ENCODE measurements around the gene SCGB1C2.
A peak's percentile ranks its signal among the peaks of the same experiment; 100 is the strongest.

SCGB1C2 gene

DNA sequence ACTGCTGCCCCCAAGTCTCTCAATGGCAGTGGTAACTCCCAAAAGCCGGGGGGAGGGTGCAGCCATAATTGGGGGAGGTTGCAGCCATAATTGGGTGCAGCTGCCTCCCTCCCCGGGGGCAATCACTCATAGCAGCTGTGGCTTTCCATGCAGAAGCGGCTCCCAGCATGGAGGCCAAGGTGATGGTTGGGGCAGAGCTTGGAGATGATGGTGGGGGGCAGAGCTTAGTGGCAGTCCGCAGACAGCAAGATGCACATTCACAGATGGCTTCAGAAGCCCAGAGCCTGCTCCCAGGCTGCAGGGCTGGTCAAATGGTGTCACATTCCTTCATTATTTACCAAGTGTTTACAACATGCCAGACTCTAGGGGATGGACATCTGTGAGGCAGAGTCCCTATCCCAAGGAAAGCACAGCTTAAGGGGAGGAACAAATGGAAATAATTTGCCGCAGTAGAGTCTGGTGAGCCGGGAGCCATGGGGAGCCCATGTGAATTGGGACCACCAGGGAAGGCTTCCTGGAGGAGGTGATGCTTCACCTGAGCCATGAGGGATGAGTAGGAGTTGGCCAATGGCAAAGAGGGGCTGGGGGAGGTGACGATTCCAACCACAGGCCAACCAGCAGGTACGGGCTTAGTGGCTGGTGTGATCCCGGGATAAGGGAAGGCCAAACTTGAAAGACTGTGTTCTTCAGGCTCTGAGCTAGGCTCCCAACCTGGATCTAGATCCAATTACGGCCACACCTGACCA is 36.0 kb downstream of the SCGB1C2 start:
- no peak for DNase-seq

DNA sequence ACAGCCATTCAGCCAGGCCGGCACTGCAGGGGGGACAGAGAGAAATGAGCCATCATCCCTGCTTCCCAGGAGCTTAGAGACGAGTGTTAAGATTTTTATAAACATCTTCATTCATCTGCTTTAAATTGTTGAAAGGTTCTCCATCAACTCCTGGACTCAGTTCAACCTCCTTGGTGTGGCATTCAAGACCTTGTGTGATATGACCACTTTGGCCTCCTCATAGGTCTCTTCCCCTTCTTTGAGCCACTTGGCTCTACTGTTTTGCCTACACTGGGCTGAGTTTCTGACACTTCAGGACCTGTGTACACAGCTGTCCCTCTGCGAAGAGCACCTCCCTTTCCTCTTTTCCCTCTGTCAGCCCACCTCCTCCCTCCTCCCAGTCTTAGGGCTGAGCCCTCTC is 39.8 kb downstream of the SCGB1C2 start:
- DNase-seq, result no peak

DNA sequence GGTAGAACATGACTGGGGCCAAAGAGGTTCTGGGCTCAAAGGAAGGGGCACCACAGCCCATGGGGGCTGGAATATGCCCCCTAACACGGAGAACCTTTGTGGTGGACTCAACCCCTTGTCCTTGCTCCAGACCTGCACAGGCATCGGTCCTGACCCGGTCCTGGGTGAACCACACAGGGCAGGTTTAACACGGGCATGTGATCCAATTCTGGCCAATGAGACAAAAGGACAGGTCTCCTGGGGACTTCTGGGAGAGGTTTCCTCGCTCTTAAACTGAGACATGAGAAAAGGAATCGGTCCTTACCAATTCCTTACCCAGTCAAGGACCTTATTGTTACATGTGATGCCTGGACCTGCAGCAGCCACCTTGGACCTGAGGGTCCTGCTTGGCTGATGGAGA is 40.4 kb downstream of the SCGB1C2 start:
- no peak for DNase-seq

DNA sequence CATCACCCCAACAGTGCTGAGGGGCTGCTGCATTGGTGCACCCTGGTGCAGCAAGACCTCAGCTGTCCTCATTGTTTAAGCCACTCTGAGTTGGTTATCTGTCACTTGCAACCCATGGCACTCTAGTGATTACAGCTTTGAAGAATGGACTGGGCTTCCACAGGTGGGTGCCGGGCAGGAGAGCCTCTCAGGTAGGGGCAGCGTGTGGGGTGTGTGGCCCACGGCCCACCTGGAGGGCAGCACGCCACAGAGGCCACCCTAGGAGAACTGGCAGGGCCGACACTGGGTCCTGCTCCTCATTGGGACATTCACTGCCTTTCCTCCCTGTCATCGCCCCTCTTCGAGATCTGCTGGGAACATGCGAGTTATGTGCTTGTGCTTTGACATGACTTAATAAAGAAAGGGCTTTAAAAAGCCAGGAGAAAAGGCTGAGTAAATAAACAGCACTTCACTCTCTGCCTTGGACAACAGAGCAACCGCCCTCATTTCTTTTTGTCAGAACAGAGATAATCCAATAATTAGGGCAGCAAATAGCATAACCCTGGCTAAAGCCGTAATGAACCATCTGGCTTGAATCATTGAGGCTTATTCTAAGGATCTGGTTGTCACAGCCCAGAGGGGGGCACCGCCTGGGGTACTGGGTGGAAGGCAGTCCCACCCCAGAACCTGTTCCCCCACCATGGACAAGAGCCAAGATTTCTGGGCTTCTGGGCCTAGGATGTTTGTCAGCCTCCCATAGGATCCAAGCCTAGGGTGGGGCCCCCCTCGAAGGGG is 41.1 kb downstream of the SCGB1C2 start:
- no peak for DNase-seq

DNA sequence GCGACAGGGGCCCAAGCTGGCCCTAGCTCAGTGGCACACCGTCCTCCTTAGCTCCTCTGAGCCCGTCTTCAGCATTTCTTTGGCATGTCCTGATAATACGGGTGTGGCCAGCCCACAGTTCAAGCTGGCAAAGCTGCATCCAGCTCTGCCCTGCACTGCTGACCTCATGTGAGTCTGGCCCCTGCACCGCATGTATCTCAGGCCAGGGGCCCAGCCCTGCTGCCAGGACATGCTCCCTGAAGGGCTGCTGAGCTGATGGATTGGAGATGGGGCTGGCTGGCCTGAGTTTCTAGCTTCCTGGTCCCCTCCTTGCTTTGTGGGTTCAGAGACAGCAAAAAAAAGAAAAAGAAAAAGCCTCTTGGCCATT is 41.7 kb downstream of the SCGB1C2 start:
- DNase-seq, result no peak

DNA sequence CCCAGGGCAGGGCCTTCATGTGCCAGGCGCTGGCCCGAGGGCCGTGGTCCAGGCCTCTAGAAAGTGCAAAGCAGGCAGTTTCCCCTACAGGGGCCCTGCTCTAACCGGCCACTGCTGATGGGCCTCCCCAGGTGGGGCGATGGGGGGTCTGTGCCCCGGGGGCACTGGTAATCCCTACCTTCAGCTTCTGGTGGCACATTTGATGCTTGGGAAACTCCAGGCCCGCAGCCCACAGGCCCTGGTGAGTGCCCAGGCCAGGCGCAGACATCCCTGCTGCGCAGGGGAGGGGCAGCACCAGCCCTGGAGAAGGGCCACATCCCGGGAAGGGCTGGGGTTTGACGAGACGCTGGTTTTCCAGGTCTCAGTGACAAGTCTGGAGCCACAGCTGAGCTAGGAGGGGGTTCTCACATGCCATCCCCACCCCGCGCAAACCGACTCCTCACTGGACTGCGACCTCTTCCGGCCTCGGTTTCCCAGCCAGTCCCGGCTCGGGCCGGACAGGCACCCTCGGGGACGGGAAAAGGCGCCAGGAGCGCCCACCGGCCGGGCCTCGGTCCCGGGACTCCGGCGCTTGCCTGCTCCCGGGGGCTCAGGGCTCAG is 42.5 kb downstream of the SCGB1C2 start:
- DNase-seq, result no peak

DNA sequence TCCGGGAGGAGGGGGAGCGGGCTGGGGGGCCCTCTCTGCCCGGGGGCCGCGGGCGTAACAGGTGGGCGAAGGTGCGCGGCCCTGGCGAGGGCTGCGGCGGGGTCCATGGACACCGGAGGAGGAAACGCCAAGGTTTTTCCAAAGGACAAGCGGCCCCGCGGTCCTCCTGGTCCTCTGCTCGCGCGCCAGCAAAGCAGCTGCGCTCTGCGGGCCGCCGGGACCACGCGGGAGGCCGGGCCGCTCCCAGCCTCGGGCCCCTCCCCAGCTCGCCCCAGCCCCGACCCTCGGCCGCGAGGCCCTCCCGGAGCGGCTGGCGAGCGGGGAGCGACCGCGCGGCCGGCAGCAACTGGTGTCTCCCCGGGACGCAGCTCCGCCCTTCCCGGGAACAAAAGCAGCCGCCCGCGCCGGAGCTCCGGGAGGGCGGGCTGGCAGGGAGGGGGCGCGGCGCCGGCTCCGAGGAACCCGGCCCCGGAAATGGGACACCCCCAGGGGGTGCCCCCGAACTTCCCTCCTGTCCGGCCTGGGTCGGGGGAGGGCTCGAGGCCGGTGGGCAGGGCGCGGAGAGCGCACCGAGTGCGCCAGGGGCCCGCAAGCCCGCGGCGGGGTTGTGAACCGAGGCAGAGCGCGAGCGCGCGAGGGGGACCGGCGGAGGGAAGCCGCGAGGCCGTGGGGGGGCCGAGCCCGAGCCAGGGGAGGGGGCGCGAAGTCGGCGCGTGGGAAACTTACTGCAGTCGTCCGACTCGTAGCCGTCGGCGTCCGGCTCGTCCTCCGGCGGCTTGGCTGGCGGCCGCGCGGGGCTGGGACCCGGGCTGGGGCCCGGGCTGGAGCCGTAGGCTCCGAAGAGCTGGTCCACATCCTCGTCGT is 43.2 kb downstream of the SCGB1C2 start:
- no peak for DNase-seq

DNA sequence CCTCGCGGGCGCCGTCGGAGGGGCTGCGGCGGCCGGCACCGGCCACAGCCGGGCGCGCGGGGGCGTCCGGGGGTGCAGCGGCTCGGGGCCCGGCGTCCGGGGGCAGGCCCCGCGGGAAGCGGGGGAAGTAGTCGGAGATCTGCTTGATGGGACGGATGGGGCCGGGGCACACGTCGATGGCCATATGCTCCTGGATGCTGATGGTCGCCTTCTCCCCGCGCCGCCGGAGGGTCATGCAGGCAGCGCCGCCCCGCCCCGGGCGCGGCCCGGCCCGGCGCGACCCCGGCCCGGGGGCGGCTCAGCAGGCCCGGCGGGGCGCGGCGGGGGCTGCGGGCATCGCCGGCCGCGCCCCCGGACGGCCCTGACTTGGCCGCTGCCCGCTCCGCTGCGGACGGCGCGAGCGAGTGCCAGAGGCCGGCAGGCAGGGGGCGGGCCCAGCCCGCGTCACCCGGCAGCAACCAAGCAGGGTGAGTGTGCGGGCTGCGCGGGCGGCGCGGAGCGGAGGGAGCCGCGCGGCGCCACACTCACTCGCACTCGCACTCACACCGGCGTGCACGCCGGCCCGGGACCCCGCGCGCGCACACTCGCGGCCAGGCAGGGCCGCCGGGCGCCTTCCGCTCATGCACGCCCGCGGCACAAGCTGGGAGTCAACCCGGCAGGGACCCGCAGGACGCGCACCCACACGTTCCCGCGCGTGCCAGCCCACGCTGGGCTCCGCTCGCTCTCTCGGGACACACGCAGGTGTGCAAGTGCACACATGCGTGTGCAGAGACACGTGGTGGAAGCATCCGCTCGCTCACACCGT is 44.1 kb downstream of the SCGB1C2 start, which contains the start of gene DOC2B:
Gene DOC2B (minus strand): TSS at position 406 of the 805 bp plus-strand sequence. CDS start 171 bp downstream, at position 235.
- no peak for DNase-seq

DNA sequence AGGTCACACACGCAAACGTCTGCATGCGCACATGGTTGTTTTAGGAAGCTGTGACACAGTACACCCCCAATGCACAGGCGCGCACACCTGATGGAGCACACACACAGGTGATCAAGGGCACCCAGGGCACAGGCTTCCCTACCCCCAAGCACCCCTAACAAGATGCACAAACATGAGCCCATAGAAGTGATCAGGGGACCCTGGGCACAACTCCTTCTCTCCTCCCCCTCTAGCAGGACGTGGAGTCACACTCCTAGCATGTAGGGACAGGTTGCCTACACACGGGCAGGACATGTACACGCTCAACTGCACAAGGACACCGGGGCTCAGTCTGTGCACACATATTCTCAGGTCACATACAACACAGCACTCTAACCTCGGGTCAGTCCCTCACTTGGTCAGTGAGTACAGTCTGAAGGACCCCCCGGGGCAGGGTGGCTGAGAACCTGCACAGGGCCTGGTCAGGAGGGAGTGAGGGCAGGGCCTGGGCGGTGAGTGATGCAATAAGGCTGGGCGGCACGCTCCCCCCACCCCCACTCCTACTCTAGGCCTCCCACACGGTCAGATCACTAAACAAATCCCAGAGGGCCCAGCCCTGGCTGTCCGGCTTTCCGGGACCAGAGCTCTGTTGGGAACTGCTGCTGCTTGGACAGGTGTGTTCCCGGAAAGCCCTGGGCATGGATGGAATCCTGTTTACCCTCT is 44.8 kb downstream of the SCGB1C2 start:
- no peak for DNase-seq

DNA sequence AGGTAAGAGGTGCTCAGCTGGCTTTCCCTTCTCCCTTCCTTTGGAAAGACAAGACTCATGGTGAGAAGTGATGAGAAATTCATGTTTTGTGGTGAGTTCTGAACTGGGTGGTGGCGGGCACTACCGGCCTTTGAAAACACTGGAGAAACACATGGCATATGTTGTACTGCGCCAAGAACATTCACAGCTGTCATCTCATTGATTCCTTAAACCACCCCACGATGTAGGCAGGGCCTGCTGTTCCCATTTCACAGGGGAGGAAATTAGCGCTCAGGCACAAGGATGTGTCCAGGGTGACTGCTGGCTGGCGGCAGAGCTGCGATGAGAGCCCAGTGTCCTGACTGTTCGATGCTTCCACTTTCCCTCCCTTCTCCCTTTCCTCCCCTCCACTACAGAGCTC is 45.7 kb downstream of the SCGB1C2 start:
- DNase-seq, result no peak

DNA sequence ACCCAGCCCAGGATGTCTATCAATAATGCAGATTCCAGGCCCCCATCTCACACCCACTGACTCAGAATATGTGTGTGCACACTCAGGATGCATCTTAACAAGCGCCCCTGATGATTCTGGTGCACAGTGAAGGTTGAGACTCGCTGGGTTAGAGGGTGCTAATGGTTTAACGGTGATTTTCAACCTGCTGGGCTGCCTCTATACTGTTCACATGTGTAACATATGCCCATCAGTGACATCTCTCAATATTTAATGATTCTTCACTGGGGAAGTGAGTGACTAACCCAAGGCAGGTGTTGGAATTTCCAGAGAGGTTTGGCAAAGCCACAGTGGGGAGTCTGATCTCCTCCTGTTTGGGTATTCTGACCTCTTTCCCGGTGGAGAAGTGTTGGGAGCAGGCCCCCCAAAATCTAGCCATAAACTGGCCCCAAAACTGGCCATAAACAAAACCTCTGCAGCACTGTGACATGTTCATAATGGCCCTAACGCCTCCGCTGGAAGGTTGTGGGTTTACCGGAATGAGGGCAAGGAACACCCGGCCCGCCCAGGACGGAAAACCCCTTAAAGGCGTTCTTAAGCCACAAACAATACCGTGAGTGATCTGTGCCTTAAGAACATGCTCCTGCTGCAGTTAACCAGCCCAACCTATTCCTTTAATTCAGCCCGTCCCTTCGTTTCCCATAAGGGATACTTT is 48.2 kb downstream of the SCGB1C2 start:
- DNase-seq, result peak; percentile 35

DNA sequence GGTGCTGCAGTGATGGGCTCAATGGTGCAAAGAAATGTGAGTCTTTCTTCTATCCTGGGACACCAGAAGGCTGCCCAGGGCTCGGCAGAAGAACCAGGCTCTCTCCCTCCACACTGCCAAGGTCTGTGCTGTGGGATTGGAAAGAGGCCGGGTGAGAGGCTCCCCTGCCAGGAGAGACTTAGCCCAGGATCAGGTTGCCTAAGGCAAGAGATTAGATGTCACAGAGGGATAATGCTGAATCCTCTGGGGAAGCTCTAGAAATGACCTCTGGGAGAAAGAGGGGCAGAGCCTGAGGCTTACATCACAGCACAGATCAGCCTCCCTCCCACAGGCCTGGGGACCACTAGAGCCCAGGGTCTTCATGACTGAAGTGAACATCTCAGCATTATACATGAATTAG is 49.8 kb downstream of the SCGB1C2 start:
- no peak for DNase-seq
